Measurements from ENCODE around the gene CCBE1. TPM values are rescaled to one million over a fixed set of nuclear protein-coding genes. Genes with fewer than 3 reads are reported as not detected.

Gene CCBE1
- total RNA-seq, 4 donors from 2014 or later: 1.5 to 10.9 (median 4.6) TPM

- Histone ChIP-seq H3K4me1 (no peaks in the 10 kb centered on the region), H3K4me3 (no peak overlapping the region), H3K27me3 (no peaks in the 10 kb centered on the region), H3K27ac (no peak overlapping the region), H3K9me3 (no peaks in the 10 kb centered on the region), H3K36me3 (no peaks in the 10 kb centered on the region)
- TF ChIP-seq CTCF (IDR thresholded peaks at IDR 0.05): no peak
- TF ChIP-seq POLR2A (IDR thresholded peaks at IDR 0.05): no peak
- no peak for DNase-seq
- intact Hi-C loops (cut with DNase I; ENCODE audit: low total_unique reads): loop anchor here (5.0 kb wide), 1 partner anchor 362 kb away; no protein-coding TSS in a partner anchor
Observed at GRCh38 chr18:59460072-59460420, 237.2 kb downstream of the CCBE1 start.

- DNase-seq: no peak
- no peak overlapping the region for H3K4me3 ChIP-seq
- intact Hi-C loops (cut with DNase I; ENCODE audit: low total_unique reads): loop anchor here (5.0 kb wide), 1 partner anchor 363 kb away; no protein-coding TSS in a partner anchor
- H3K27ac ChIP-seq: no peak overlapping the region
- H3K36me3 ChIP-seq: no peaks in the 10 kb centered on the region
- no peaks in the 10 kb centered on the region for H3K4me1 ChIP-seq
- no peaks in the 10 kb centered on the region for H3K9me3 ChIP-seq
- no peaks in the 10 kb centered on the region for H3K27me3 ChIP-seq
- TF ChIP-seq POLR2A (IDR thresholded peaks at IDR 0.05) (no peak), CTCF (IDR thresholded peaks at IDR 0.05) (peak; percentile 60 to 76 (median 66))
Observed at GRCh38 chr18:59459369-59460071, 237.7 kb downstream of the CCBE1 start.

GRCh38 chr18:59458575-59458974 is 238.6 kb downstream of the CCBE1 start:
- no peak overlapping the region for H3K4me3 ChIP-seq
- no peaks in the 10 kb centered on the region for H3K4me1 ChIP-seq
- TF ChIP-seq POLR2A (IDR thresholded peaks at IDR 0.05) (no peak), CTCF (IDR thresholded peaks at IDR 0.05) (no peak)
- no peak overlapping the region for H3K27ac ChIP-seq
- H3K27me3 ChIP-seq: no peaks in the 10 kb centered on the region
- no peaks in the 10 kb centered on the region for H3K36me3 ChIP-seq
- intact Hi-C loops (cut with DNase I; ENCODE audit: low total_unique reads): no loop called here
- H3K9me3 ChIP-seq: no peaks in the 10 kb centered on the region
- no peak for DNase-seq

- Histone ChIP-seq H3K36me3 (no peaks in the 10 kb centered on the region), H3K9me3 (no peaks in the 10 kb centered on the region), H3K27ac (no peak overlapping the region), H3K27me3 (no peaks in the 10 kb centered on the region), H3K4me1 (no peaks in the 10 kb centered on the region), H3K4me3 (no peak overlapping the region)
- TF ChIP-seq CTCF (IDR thresholded peaks at IDR 0.05) (no peak), POLR2A (IDR thresholded peaks at IDR 0.05) (no peak)
- intact Hi-C loops (cut with DNase I; ENCODE audit: low total_unique reads): no loop called here
- DNase-seq: no peak
Observed at GRCh38 chr18:59456657-59457056, 240.6 kb downstream of the CCBE1 start.

GRCh38 chr18:59455728-59456276 is 241.4 kb downstream of the CCBE1 start:
- intact Hi-C loops (cut with DNase I; ENCODE audit: low total_unique reads): no loop called here
- Histone ChIP-seq H3K36me3 (no peaks in the 10 kb centered on the region), H3K27ac (no peak overlapping the region), H3K4me3 (no peak overlapping the region), H3K9me3 (no peaks in the 10 kb centered on the region), H3K4me1 (no peaks in the 10 kb centered on the region), H3K27me3 (no peaks in the 10 kb centered on the region)
- DNase-seq: no peak
- TF ChIP-seq CTCF (IDR thresholded peaks at IDR 0.05) (no peak), POLR2A (IDR thresholded peaks at IDR 0.05) (no peak)

Measured in uterus (tissue), 4 donors.